Iris pigment epithelial cell (primary cell): Measurements from ENCODE around the gene EIF2D.

Source experiments
- DNase-seq: peaks from one replicate; pipeline ENCODE4 v3.0.0-alpha.2; 2011; ENCODE audit warnings: low read depth

The EIF2D gene

DNA sequence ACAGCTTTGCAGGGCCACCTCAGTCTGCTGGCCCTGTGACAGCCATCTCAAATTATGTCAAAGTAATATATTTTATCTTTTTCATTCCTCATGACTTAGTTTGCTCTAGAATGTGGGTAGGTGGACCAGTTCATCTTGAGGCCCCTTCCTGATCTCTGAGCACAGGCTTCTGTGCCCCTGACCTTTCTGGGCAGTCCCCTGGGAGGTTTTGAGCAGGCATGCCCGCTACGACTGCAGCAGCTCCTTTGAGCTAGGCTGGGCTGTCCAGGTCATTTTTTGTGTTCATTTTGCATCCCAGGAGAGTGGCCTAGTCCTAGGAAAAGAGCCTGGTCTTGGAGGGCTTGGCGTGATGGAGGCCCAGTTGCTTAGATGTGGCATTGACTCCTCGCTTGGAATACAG, 42.7 kb downstream of the EIF2D start:
- DNase-seq: no peak

DNA sequence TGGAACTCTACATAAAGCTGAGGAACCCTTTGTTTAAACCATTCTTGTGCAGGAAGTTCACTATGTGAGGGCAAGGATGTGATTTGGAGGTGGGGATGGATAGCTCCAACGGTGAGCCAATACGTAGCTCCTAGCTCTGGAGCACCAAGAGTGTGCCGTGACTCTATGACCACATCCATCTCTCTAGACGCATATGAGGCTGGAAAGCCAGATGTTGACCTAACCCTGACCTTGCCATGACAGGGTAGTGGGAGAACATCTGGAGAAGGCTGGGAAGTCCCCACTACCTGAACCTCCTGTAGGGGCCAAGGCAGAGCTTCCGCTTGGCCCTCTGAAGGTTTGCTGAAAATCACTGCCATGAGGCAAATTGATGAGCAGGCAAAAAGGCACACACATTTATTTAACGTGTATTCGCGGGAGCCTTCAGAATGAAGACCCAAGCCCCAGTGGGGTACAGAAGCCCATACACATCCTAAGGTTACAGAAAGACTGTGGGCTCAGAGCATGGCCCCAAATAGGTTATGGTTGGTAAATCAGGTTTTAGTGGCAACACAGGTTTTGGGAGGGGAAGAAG, 43.4 kb downstream of the EIF2D start:
- DNase-seq: no peak

DNA sequence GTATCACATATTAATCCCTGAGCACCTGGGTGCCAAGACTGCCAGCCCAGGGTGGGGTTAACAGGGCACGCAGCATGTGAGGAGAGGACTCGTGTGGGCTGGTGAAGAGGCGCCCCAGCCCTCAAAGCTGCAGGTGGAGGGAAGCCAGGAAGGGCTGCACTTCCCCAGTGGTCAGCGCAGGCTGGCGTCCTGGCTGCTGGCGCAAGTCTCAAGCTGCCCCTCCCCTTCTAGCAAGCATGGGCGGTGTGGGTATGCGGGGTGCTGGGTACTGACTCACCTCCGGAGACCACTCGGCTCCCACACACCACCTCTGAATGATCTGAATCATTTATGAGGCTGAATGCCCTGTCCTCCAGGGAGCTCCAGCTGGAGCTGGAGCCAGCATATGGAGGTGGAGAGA, 44.0 kb downstream of the EIF2D start:
- DNase-seq: no peak

DNA sequence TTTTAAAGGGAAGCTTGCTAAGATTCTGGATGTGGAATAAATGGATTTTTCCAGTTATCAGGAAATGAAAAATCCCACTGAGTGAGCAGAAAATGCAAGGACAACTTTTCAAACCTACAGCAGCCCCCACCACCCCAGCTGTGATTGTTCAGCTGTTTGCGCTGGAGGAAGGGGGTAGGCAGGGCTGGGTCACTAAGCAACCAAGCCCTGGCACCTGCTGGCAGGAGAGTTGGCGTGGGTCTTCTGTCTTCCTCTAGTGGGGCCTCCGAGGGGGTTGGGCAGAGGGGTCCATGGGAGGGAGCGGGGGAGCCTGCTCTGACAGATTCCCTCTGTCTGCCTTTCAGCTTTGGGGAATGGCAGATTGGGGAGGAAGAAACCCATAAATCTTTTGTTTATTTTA, 45.3 kb downstream of the EIF2D start:
- no peak for DNase-seq

DNA sequence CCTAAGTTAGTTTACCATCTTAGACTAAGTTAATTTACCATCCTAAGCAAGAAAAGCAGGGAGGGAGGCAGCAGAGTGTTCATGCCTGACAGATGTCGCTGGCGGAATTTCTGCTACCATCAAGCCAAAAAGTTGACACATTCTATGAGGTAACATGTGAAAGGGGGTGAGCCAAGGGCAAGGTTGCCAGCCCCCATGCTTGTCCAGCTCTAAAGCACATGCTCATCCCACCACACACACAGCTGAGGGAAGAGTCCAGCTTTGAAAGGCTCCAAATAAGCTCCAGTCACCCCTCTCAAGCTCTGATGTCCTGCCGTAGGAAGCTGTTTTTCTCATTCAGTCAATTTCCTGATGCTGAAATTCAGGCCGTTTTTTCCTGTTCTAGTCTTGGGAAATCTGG, 46.3 kb downstream of the EIF2D start:
- DNase-seq: no peak

DNA sequence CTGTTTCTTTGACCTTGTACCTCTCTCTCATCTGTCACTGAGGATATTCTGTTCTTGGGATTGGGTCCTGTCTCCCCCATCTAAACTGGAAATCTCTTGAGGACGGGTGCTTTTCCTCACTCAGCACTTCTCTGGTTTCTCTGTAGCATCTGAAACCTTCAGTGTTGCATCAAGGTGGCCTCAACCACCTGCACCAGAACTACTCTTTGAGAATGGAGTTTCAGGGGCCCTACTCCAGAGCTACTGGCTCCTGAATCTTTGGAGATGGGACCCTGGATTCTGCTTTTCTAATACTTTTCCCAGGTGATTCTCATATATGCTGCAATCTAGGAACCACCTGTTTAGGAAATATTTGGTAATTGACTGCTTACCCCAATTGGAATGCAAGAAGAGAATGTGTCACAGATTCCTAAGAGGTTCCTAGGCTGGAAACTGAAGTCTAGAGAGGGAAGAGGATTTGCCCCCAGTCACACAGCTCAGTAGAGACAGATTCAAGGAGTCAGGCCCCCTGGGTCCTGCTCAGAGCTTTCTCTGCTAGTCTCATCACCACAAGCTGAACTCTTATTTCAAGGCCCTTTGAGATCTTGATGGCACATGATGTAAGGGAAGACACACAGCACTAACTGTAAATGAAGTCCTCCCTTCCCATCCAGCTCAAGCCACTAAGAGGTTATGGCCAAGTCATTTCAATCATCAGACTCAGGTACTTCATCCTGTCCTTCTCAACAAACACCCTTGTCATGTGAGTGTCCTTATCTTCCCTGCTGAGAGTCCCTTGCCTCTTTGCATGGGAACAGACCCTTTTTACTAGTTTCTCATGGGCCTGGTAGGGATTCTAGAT, 48.7 kb downstream of the EIF2D start:
- DNase-seq: no peak

DNA sequence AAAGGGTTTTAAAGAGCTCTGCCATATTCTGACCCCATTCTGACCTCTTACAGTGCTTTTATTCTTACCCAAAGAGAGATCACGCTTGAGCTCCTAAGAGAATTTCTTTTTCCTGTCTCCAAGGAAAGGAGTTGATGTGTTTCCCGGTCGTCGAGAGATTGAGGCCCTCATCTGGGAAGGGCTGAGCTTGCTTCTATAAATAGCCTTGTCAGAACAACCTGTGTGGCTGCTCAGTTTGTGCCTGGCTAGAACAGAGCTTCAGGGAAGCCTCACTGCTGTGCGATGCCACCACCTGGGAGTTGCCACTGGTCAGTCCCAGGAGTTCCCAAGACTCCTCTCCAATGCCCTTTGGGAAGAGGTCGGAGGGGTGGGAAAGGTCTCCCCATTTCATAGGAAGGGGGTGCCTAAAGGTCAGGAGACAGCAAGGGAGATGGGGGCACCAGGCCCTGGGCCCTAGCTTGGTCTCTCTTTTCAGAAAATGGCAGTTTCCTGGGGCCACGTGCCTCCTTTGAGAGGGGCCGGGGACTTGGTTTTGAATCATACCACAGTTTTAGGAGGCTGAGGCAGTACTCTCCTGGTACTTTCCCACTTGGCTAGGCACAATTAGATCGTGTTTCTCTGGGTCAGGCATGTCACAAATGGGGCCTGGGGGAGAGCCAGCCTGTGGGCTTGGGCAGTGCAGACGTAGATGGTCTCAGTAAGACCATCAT, 52.1 kb downstream of the EIF2D start:
- DNase-seq: no peak

DNA sequence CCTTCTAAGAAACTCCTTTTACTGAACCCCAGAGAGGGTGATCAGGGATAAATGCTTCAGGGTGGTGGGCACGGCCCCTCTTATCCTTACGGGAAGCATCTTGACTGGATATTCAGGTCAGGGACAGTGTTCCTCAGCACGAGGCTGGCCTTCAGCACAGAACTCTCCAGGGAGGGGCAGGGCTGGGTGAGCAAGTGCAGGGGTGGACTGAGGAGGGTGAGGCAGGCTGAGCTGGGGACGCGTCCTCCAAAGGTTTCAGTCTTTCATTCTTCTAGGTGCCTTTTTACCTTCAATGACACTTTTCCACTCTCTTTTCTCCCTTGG, 52.6 kb downstream of the EIF2D start:
- DNase-seq: no peak

DNA sequence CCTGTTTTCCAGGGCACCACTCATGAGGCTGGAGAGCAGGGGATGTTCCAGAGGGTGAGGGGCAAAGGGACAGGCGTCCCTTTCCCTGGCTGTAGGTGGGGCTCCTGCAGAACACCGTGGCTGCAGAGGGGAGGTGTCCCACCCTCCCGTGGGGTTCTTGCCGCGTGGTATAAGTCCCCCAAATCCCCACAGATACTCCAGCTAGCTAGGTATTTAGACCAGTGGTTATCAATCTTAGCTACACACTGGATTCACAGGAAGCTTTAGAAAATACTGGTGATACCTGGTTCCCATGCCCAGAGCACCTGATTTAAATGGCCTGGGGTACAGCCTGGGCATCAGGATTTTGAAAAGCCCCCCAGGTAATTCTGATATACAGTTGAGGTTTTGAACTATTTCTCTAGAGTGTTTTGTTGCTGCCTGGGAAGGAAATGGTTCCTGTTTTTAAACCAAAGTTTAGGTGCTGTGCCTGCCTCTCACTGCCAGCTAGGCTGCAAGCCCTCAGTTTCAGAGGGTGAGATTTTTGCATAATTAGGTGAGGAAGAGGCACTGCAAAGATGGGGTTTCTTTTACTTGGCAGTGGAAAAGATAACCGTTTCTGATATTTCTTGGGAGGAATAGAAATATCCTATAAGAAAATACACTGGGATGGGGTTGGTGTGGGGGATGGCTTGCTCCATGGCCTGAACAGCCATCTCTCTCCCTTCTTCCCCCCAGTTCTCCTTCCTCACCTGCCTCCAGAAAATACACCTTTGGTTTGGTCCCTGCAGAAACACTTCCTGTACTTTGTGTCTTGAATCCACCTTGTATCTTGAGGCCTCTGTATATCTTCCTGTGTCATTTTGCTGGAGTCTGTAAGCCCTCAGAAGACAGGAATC, 53.2 kb downstream of the EIF2D start:
- no peak for DNase-seq

DNA sequence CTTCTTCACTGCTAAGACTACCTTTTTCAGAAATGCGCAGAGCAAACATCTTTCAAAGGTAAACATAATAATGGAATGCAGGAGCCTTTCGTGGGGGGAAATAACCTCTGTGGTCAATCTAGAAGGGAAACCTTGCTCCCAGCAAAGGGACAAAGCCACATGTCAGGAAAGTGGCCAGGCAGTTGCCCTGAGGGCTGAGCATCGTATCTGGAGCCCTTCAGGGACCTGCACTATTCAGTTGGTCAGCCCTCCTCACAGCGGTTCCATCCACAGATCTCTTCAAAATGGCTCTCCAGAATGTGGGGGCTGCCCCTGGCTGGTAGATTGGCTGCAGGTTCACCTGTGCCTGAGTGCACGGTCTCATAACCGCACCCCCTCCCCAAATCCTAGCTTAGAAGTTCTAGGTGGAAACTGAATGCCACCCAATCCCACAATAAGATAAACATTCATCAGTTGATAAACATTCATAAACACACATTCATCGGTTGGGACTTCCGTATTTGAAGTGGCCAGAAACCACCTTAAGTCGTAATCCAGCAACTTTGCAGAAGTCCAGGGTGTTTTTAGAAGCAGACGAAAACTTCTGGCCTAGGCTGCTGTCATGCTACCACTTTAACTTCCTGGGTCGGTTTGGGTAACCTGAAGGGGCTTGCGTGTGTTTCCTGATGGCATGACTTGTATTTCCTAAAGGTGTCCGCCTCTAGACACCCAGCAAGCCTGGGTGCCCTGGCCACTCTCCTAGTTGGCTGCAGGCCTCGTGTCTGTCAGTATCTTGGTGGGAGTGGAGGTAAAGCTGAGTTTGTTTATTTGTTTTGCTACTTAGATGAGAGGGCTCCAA, 54.4 kb downstream of the EIF2D start:
- no peak for DNase-seq

DNA sequence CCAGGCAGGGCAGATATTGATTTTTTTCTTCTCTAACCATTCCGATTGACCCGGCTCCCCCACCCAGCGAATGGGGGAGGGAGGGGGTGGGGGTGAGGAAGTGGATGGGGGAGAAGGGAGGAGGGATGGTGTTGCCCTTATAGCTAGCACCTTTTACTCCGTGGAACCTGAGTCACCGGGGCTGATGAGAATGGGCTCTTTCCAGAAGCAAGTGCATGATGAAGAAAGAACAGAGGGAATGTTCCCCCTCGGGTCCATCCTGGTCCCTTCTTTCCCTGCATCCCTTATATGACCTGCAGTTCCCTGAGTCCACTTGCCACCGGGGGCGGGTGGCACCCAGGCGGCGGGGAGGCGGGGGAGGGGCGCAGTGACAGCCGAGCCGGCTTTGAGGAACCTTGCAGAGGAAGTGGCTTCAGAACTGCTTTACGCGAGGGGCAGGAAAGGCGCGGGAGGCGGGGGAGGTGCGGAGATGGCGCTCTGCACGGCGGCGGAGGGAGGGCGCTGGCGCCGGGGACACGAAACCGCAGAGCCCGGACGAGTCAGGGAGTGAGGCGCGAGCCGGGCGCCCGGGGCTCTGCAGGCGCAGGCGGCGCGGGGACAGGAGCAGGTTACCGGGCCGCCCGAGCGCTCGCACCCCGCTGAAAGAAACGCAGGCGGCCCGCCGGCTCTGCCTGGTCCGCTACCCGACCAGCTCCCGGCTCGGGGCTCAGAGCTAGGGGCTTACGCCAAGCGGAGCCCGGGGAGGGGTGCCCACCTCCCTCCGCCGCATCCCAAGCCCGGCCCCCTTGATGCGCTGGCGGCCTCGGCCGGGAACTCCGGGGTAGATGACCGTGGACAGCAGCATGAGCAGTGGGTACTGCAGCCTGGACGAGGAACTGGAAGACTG, 55.3 kb downstream of the EIF2D start:
- DNase-seq: peak; percentile 27

DNA sequence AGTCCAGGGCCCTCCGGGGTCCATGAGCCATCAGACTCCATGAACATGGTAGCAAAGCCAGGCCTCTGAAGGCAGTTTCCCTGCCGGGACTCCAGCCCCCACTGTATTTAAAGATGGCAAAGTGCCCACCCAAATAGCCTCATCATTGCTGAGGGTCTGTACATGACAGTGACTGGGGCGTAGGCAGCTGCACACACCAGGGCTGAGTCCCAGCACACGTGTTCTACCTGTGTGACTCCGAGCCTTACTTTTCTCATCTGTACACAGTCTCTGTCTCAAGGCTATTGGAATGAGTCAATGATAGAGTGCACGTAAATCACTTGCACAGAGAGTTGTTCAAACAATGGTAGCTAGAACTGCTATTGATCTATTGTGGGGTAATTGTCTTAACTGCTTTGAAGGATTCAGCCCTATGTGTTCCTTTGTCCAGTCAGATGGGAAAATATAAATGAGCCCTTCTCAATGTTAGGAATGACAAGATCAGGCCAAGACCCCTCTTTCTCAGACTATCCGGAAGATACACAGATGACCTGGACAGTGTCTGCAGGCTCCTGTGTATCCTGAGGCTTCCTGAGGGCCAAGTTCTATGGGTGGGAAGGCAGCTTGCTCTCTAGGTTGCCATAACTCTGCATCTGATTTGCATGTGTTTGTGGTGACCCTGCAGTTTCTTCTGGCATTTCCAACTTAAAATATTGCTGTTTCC, 56.1 kb downstream of the EIF2D start:
- DNase-seq: no peak

DNA sequence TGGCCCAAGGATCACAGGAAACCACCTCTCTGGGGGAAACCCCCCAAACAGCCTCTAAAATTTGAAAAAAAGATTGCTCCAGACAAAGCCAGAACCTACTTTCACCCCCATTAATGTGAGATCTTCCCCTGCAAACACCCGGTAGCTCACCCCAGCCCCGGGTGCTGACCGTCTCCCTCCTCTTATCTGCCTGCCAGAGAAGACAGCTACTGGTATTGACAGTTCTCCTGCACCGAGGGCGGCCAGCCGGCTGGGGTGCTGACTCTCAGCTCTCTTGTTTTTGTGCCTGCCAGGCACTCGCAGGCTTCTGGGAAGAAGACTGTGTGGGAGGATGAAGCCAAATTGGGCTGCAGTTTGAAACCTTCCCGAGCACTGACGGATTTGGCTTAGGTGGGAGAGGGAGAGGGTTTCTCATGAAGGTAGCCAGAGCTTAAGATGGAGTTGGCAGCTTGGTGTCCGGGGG, 56.8 kb downstream of the EIF2D start:
- no peak for DNase-seq

DNA sequence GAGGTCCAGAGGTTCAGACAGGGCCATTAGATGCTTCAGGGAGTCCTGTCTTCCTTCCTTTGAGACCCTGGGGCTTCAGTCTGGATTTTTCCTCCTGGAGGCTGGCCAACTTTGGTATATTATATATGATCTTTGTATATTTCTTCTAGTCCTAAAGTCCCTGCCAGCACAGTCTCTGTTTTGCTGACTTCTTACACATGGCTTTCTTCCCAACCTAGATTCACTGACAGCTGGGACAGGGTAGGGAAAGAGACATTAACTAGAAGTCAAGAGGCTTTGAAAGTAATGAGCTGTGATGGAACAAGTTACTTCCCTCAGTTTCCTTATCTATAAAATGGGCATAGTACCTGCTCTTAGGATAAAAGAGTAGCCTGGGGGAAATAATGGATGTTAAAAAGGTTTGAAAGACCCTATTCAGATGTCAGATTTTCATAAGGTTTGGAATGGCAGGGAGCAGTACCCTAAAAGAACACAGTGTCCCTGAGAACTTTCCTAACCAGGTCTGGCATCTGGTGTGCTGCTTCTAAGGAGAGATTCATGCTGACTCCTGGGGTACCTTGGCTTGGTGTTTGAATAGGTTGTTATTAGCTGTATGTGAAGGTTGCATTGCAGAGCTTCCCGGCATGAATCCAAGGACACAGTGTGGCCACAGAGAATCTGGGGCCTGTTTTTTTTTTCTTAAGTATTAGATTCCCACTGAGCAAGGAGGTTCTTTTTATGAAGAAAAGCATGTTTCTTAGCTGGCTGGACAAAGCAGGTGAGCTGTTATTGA, 57.4 kb downstream of the EIF2D start:
- no peak for DNase-seq

DNA sequence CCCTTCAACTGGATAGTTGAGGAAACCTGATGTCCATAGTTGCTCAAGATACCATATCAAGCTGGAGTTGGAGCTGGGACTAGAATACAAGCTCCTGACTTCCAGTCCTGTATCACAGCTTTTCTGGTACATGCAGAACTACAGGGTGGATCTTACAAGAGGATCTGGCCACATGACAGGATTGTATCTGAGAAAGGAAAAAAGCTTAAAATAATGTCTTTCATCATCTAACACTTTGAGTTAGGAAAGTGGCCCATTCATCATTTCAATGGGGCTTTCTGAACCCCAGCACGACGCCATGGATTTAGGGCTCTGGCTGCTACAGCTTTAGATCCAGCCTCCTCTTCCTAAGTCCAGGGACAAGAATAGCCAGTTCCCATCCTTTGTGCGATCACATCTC, 58.1 kb downstream of the EIF2D start:
- DNase-seq: no peak

DNA sequence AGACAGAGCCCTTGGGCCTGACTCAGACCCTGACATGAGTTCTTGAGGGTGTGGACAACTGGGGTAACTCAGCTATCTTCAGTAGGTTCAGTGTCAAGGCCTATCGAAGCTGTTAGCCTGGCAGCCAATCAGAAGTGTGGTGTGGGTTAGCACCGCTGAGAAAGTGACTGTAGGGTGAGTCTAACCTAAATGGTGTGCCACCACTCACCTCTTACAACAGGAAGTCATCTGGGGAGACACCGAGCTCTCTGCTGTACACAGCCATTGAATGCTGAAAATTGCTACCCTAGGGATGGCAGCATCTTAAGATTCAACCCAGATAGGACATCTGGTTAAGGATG, 60.3 kb downstream of the EIF2D start:
- no peak for DNase-seq

DNA sequence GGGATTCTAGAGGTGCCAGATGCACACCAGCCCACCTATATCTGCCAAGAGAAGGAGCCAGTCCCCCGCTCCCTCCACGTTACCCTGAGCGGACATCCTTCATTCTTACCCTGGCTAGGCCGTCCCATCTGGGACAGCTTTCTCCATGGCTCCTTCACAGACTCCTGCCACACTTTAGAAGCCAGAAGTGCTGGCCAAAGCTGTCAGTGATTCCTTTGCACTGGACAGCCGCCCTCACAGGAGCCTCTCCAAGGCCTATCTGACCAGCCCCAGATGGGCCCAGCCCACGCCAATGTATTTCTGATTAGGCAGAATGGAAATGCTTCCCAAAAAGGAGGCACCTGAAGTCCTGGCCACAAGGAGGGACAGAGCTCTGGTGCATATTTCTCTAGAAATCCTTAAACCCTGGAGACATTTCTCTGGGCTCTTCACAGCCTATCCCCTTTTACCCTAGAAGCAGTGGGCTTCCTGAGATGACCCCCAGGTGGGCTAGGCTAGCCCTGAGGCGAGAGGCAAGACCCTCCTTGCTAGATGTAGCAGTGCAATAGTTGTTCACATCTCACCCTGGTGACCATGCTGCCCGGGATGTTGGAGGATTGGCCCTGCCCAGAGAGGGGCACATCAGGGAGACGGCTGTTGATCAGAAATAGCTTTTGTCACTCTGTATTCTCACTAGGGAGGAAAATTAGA, 60.8 kb downstream of the EIF2D start:
- DNase-seq: no peak

DNA sequence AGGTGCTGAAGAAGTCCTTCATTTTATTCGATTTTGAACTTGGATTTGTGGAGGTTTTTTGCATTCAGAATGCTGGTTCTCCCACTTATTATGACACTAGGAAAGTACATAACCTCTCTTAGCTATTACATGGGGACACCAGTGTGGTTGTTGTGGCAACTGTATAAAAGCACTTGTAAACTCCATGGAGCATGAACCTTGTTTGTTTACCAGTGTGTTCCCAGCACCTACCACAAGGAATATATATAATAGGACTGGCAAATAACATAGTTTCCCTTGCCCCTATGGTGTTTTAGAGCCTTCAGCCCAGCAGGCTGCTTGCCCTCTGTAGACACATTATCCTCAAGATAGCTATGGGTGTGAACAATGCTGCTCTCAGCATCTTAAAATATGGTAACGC, 61.8 kb downstream of the EIF2D start:
- no peak for DNase-seq

DNA sequence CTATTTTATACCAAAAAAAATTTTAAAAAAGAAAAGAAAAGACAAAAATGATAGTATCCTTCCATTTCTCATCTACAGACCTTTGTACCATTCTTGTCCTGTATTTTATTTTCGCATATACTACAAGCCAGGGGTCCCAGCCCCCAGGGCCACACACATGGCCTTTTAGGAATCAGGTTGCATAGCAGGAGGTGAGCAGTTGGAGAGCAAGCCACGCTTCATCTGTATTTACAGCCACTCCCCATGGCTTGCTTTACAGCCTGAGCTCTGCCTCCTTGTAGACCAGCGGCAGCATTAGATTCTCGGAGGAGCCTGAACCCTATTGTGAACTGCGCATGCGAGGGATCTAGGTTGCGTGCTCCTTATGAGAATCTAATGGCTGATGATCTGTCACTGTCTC, 65.2 kb downstream of the EIF2D start:
- no peak for DNase-seq
